H1 (cell line): Measurements from ENCODE around the gene PTEN. TPM values are rescaled to one million over a fixed set of nuclear protein-coding genes. Genes with fewer than 3 reads are reported as not detected.

ENCODE experiments used
- CTCF ChIA-PET: fragments of 300-600 bp; sonication (Branson Sonifier 250); formaldehyde crosslinking; loops from one replicate; lab custom pipeline; 2021; ENCODE audit not compliant: partially characterized antibody; lab: Charles Lee
- POLR2A ChIA-PET: fragments of 300-600 bp; sonication (Branson Sonifier 250); formaldehyde crosslinking; loops from one replicate; lab custom pipeline; 2021; ENCODE audit warnings: inconsistent platforms; ENCODE audit not compliant: partially characterized antibody; lab: Charles Lee
- DNase-seq, 2 experiments: peaks; one replicate each; pipeline versions ENCODE4 v3.0.0 to v3.0.0-alpha.2; 2010 to 2022; ENCODE audit warnings: low spot score in 2 of 2, low read depth in 1 of 2, mixed read lengths in 1 of 2
- FAIRE-seq: peaks from 2 replicates; lab custom pipeline; 2011; peaks lifted over from hg19 to GRCh38; lab: Jason Lieb, UNC
- H2AFZ ChIP-seq: 2 replicates; pipeline ENCODE4 v1.8.1; 2012; ENCODE audit warnings: low read length, inconsistent platforms
- H2AK5ac ChIP-seq: 2 replicates; pipeline ENCODE4 v1.6.1; 2013; ENCODE audit warnings: low read depth, low read length
- H2BK120ac ChIP-seq: replicated peaks from 2 replicates; pipeline ENCODE3; 2013; ENCODE audit warnings: low read depth, low read length, inconsistent platforms
- H2BK12ac ChIP-seq: 2 replicates; pipeline ENCODE4 v1.6.1; 2013; ENCODE audit warnings: low read depth, low read length
- H2BK15ac ChIP-seq: 2 replicates; pipeline ENCODE4 v1.6.1; 2013; ENCODE audit warnings: low read length
- H2BK20ac ChIP-seq: 2 replicates; pipeline ENCODE4 v1.6.1; 2013; ENCODE audit warnings: low read length
- H2BK5ac ChIP-seq: 2 replicates; pipeline ENCODE4 v1.6.1; 2013; ENCODE audit warnings: low read depth, low read length
- H3K14ac ChIP-seq: 2 replicates; pipeline ENCODE4 v1.6.1; 2013; ENCODE audit warnings: inconsistent platforms; ENCODE audit not compliant: insufficient read length
- H3K18ac ChIP-seq: 2 replicates; pipeline ENCODE4 v1.6.1; 2013; ENCODE audit warnings: low read length; ENCODE audit errors: extremely low read depth
- H3K23ac ChIP-seq: 2 replicates; pipeline ENCODE4 v1.6.1; 2013; ENCODE audit warnings: inconsistent platforms; ENCODE audit not compliant: insufficient read length
- H3K23me2 ChIP-seq: 2 replicates; pipeline ENCODE4 v1.6.1; 2013; ENCODE audit warnings: low read depth, low read length
- H3K27ac ChIP-seq: 2 replicates; pipeline ENCODE4 v1.6.1; 2011; ENCODE audit warnings: low read depth, low read length, inconsistent platforms
- H3K27me3 ChIP-seq, 4 experiments: replicated peaks in 1 of 4; 1 replicate in 1 of 4; 2 replicates in 3 of 4; pipeline versions ENCODE4 v1.6.1 to v1.8.1; 2011 to 2013; ENCODE audit warnings: low read length in 3 of 4, mild to moderate bottlenecking in 3 of 4, inconsistent platforms in 2 of 4, mixed read lengths in 2 of 4, moderate library complexity in 1 of 4; ENCODE audit not compliant: control insufficient read depth in 3 of 4, insufficient read depth in 3 of 4; ENCODE audit errors: extremely low read depth in 1 of 4
- H3K36me3 ChIP-seq, 4 experiments: 2 replicates each; pipeline versions ENCODE4 v1.6.1 to v1.8.1; 2011 to 2013; ENCODE audit warnings: mild to moderate bottlenecking in 4 of 4, low read length in 3 of 4, moderate library complexity in 2 of 4, control low read depth in 1 of 4, inconsistent platforms in 1 of 4; ENCODE audit not compliant: insufficient read depth in 4 of 4, control insufficient read depth in 2 of 4
- H3K4ac ChIP-seq: replicated peaks from 2 replicates; pipeline ENCODE3; 2013; ENCODE audit warnings: low read length, low read depth, mixed read lengths, inconsistent platforms; ENCODE audit not compliant: insufficient read length
- H3K4me1 ChIP-seq, 4 experiments: replicated peaks in 1 of 4; 1 replicate in 1 of 4; 2 replicates in 3 of 4; pipeline versions ENCODE4 v1.6.1 to v1.8.1; 2011 to 2013; ENCODE audit warnings: low read length in 3 of 4, inconsistent platforms in 2 of 4, mixed read lengths in 1 of 4; ENCODE audit not compliant: insufficient read depth in 4 of 4, control insufficient read depth in 3 of 4
- H3K4me2 ChIP-seq, 2 experiments: 2 replicates each; pipeline versions ENCODE4 v1.6.1 to v1.8.1; 2011 to 2013; ENCODE audit warnings: low read depth in 2 of 2, low read length in 2 of 2, control low read depth in 1 of 2, inconsistent platforms in 1 of 2, mild to moderate bottlenecking in 1 of 2; ENCODE audit not compliant: insufficient read depth in 1 of 2
- H3K4me3 ChIP-seq, 4 experiments: fragments of 200-600, 300-600 bp in 1 of 4; sonication (generic), shearing (Covaris generic), sonication (Bioruptor Twin) in 1 of 4; 2 replicates each; pipeline versions ENCODE4 v1.5.1 to v1.8.1; 2011 to 2016; ENCODE audit warnings: low read length in 4 of 4, low read depth in 3 of 4, control low read depth in 2 of 4, inconsistent platforms in 2 of 4, mild to moderate bottlenecking in 2 of 4, mixed read lengths in 1 of 4, moderate library complexity in 1 of 4; ENCODE audit not compliant: insufficient read depth in 2 of 4; ENCODE audit errors: extremely low read depth in 1 of 4
- H3K56ac ChIP-seq: replicated peaks from 2 replicates; pipeline ENCODE3; 2013; ENCODE audit warnings: low read depth, mild to moderate bottlenecking, mixed read lengths, low read length, inconsistent platforms; ENCODE audit not compliant: insufficient read length
- H3K79me1 ChIP-seq: 2 replicates; pipeline ENCODE4 v1.6.1; 2013; ENCODE audit warnings: low read depth, low read length, control low read depth
- H3K79me2 ChIP-seq, 2 experiments: 2 replicates each; pipeline versions ENCODE4 v1.6.1 to v1.8.1; 2012 to 2013; ENCODE audit warnings: low read length in 2 of 2, mild to moderate bottlenecking in 2 of 2, inconsistent platforms in 1 of 2; ENCODE audit not compliant: insufficient read depth in 2 of 2, control insufficient read depth in 1 of 2
- H3K9ac ChIP-seq, 4 experiments: replicated peaks in 1 of 4; 1 replicate in 1 of 4; 2 replicates in 3 of 4; pipeline versions ENCODE4 v1.6.1 to v1.8.1; 2011 to 2013; ENCODE audit warnings: low read depth in 3 of 4, low read length in 3 of 4, control low read depth in 2 of 4, mild to moderate bottlenecking in 2 of 4, moderate library complexity in 2 of 4, inconsistent platforms in 1 of 4; ENCODE audit errors: extremely low read depth in 1 of 4
- H3K9me3 ChIP-seq, 2 experiments: 2 replicates each; pipeline versions ENCODE4 v1.6.1 to v1.8.1; 2012 to 2013; ENCODE audit warnings: mild to moderate bottlenecking in 2 of 2, moderate library complexity in 2 of 2, control low read depth in 1 of 2, inconsistent platforms in 1 of 2, low read depth in 1 of 2, low read length in 1 of 2, mixed read lengths in 1 of 2; ENCODE audit not compliant: insufficient read depth in 2 of 2
- H4K20me1 ChIP-seq, 2 experiments: replicated peaks in 1 of 2; 2 replicates each; pipeline versions ENCODE3 to v1.8.1; 2011 to 2013; ENCODE audit warnings: inconsistent platforms in 2 of 2, low read length in 2 of 2, mild to moderate bottlenecking in 1 of 2; ENCODE audit not compliant: insufficient read depth in 2 of 2, control insufficient read depth in 1 of 2
- H4K5ac ChIP-seq: 2 replicates; pipeline ENCODE4 v1.6.1; 2013; ENCODE audit warnings: low read length, low read depth, mixed read lengths, inconsistent platforms; ENCODE audit not compliant: insufficient read length
- H4K8ac ChIP-seq: 2 replicates; pipeline ENCODE4 v1.8.0; 2013; ENCODE audit warnings: mild to moderate bottlenecking, moderate library complexity, low read length, inconsistent platforms; ENCODE audit not compliant: insufficient read depth; ENCODE audit errors: extremely low read depth
- H4K91ac ChIP-seq: replicated peaks from 2 replicates; pipeline ENCODE3; 2013; ENCODE audit warnings: low read length, mixed read lengths, inconsistent platforms; ENCODE audit not compliant: insufficient read length
- BCL11A ChIP-seq, 2 experiments: IDR thresholded peaks; one replicate each; pipeline ENCODE4 v1.6.1; 2011; ENCODE audit warnings: low read depth in 2 of 2, low read length in 2 of 2, mild to moderate bottlenecking in 2 of 2
- CEBPB ChIP-seq: IDR thresholded peaks from 2 replicates; pipeline ENCODE4 v1.6.1; 2012; ENCODE audit warnings: low read depth, low read length
- CHD2 ChIP-seq: IDR thresholded peaks from 2 replicates; pipeline ENCODE4 v1.6.1; 2012; ENCODE audit warnings: low read length, improper control_type of control experiment
- GABPA ChIP-seq: IDR thresholded peaks from 2 replicates; pipeline ENCODE4 v1.6.1; 2011; ENCODE audit warnings: mild to moderate bottlenecking, low read length, moderate library complexity, borderline replicate concordance; ENCODE audit not compliant: insufficient read depth
- KDM1A ChIP-seq: fragments of 200-600, 300-600 bp; sonication (generic); IDR thresholded peaks from 2 replicates; pipeline ENCODE4 v1.7.1; 2016; ENCODE audit warnings: mild to moderate bottlenecking, low read length, borderline replicate concordance
- KDM5A ChIP-seq: fragments of 200-600 bp; IDR thresholded peaks from 2 replicates; pipeline ENCODE4 v1.7.1; 2012; ENCODE audit warnings: mild to moderate bottlenecking, low read length, inconsistent platforms, mixed read lengths
- POLR2A ChIP-seq, 2 experiments: IDR thresholded peaks; 1 replicate in 1 of 2; 2 replicates in 1 of 2; pipeline ENCODE4 v1.6.1; 2011; ENCODE audit warnings: low read depth in 2 of 2, low read length in 2 of 2, mild to moderate bottlenecking in 2 of 2; ENCODE audit errors: control extremely low read depth in 1 of 2
- RNF2 ChIP-seq: fragments of 200-900, 300-1000 bp; sonication (generic); IDR thresholded peaks from 2 replicates; pipeline ENCODE4 v1.7.1; 2016; ENCODE audit warnings: borderline replicate concordance, low read depth, mild to moderate bottlenecking, antibody characterized with exemption, low read length; ENCODE audit not compliant: poor library complexity, severe bottlenecking; ENCODE audit errors: missing control alignments
- SAP30 ChIP-seq: fragments of 300-600 bp; sonication (generic); IDR thresholded peaks from 2 replicates; pipeline ENCODE4 v1.7.1; 2012; ENCODE audit warnings: low read length, moderate library complexity, mild to moderate bottlenecking, inconsistent platforms; ENCODE audit not compliant: insufficient read depth, insufficient replicate concordance
- SP1 ChIP-seq: IDR thresholded peaks from 2 replicates; pipeline ENCODE4 v1.6.1; 2011; ENCODE audit warnings: low read depth, low read length
- SRF ChIP-seq: IDR thresholded peaks from 2 replicates; pipeline ENCODE4 v1.6.1; 2011; ENCODE audit warnings: mild to moderate bottlenecking, low read depth, low read length, moderate library complexity
- TCF12 ChIP-seq: IDR thresholded peaks from 2 replicates; pipeline ENCODE4 v1.6.1; 2011; ENCODE audit warnings: low read depth, mild to moderate bottlenecking, low read length
- TEAD4 ChIP-seq: IDR thresholded peaks from 2 replicates; pipeline ENCODE4 v1.6.1; 2012; ENCODE audit warnings: low read depth, low read length, inconsistent platforms, mixed read lengths
- YY1 ChIP-seq: IDR thresholded peaks from 2 replicates; pipeline ENCODE4 v1.6.1; 2011; ENCODE audit warnings: low read depth, mild to moderate bottlenecking, low read length
- WGBS, 2 experiments: shearing (Covaris generic) in 1 of 2; methylation state at CpG; one replicate each; pipeline versions ENCODE4 v1.1.6 to v1.1.7; 2013 to 2015; ENCODE audit warnings: low lambda C conversion rate in 2 of 2, mixed read lengths in 2 of 2, inconsistent platforms in 1 of 2, low coverage in 1 of 2, missing lambda C conversion rate in 1 of 2; ENCODE audit not compliant: insufficient replicate concordance in 2 of 2, insufficient coverage in 1 of 2, insufficient read length in 1 of 2; ENCODE audit errors: extremely low coverage in 1 of 2, missing lambda C conversion rate in 1 of 2; 5-methylcytosine and 5-hydroxymethylcytosine counted together
- polyA plus RNA-seq, 7 experiments: library from polyadenylated mRNA; depleted of rRNA in 3 of 7; stranded (reverse) in 5 of 7; unstranded in 2 of 7; fragments of >200 nt in 5 of 7; fragments of 200-250 nt in 2 of 7; gene quantifications; 1 replicate in 5 of 7; 2 replicates in 1 of 7; 4 replicates in 1 of 7; pipeline versions ENCODE4 v1.2.1 to v1.2.3, GENCODE V29; 2011 to 2013; ENCODE audit warnings: missing spikeins in 2 of 7, mixed read lengths in 2 of 7
- total RNA-seq: library from RNA; stranded (reverse); fragmentation: NEBNext Ultra II Directional; extraction: Animal tissue kit (Norgen Biotek cat#: 25700); gene quantifications from 2 replicates; pipeline ENCODE4 v1.2.1, GENCODE V29; 2021

The PTEN gene
- total and polyA plus RNA-seq, 2 of the 8 experiments (the other 6 are each of a cell fraction or from before 2014, with no cell fraction given) = 6.3 to 48.7 TPM

DNA sequence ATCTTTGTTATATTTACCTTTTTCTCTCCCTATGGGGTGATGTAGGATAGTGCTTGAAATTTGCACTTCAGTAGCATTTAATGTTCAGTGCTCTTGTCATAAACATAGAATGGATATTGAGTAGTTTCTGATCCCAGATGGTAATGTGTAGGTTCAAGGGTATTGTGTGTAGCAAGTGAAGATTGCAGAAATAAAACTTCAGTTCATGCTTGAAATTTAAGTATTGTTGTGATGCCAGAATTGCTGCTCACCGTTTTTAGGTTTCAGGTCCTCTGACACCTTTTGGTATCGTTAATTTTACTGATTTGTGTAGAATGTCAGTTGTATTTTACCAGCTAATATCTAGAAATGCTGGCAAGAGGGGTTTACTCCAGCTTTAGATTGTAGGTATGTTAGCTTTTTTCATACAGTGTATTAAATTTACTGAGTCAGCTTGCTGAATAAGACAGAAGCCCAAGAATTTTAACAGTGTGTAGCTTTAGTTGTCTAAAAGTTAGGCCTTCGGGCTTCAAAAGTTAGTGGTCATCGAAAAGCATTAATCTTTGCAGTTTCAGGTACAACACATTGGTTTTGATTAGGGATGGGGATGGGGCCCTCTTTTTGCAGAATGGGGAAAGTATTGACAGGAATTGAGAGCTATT is 1.9 kb downstream of the PTEN start:
- no peaks in the 10 kb centered on the region; a peak in 1 of 8 replicates for H3K36me3 ChIP-seq
- no peak overlapping the region for H3K14ac ChIP-seq
- peak overlapping the region; percentile 72 to 78 for H3K4me2 ChIP-seq
- H2BK5ac ChIP-seq = no peak overlapping the region
- no peak overlapping the region for H3K18ac ChIP-seq
- H4K5ac ChIP-seq = no peak overlapping the region
- DNase-seq = no peak
- H2AK5ac ChIP-seq = no peak overlapping the region
- no peaks in the 10 kb centered on the region for H3K27me3 ChIP-seq
- POLR2A ChIA-PET = interaction anchor here (0.7 to 4.4 kb wide), 5 partner anchors 9 to 249 kb away, joined by 3 to 24 read pairs (median 3); no protein-coding TSS in a partner anchor
- no peak overlapping the region for H3K27ac ChIP-seq
- peaks cover 24% of the 10 kb centered on the region for H3K23me2 ChIP-seq
- H3K56ac ChIP-seq = no peak overlapping the region
- no peak overlapping the region for H2BK120ac ChIP-seq
- H3K9me3 ChIP-seq = no peaks in the 10 kb centered on the region
- peaks cover 11 to 17% of the 10 kb centered on the region in 2 experiments for H4K20me1 ChIP-seq
- H3K79me2 ChIP-seq = peaks cover 23 to 63% of the 10 kb centered on the region in 2 experiments
- H4K91ac ChIP-seq = no peak overlapping the region
- H2BK20ac ChIP-seq = no peak overlapping the region
- H4K8ac ChIP-seq = no peak overlapping the region
- peak overlapping the region; percentile 83 to 94 (median 86) for H3K4me3 ChIP-seq
- H3K9ac ChIP-seq = peak overlapping the region in 3 of 4 experiments; percentile 22 to 41 (median 38); a peak in 3 of 7 replicates
- H2BK15ac ChIP-seq = no peak overlapping the region
- WGBS, 2 experiments = 46% methylated on average over 4 of the region's 4 CpGs; no CpG with 5 or more reads in 1 of the 2 experiments
- no peak for FAIRE-seq
- no peaks in the 10 kb centered on the region for H3K79me1 ChIP-seq
- H3K4ac ChIP-seq = no peak overlapping the region
- H3K23ac ChIP-seq = no peak overlapping the region
- H3K4me1 ChIP-seq = peaks cover 0 to 6% (median under 1%) of the 10 kb centered on the region in 4 experiments; a peak in 4 of 7 replicates
- H2AFZ ChIP-seq = no peak overlapping the region
- no peak overlapping the region for H2BK12ac ChIP-seq
- CTCF ChIA-PET = no interaction called here
- no peak for TF ChIP-seq TEAD4
- TF ChIP-seq CHD2 = no peak
- no peak for TF ChIP-seq BCL11A (IDR thresholded peaks at IDR 0.05; ENCODE audit: low read depth in 2 of 2, low read length in 2 of 2)
- no peak for TF ChIP-seq CEBPB
- no peak for TF ChIP-seq KDM1A
- TF ChIP-seq POLR2A (IDR thresholded peaks at IDR 0.05; ENCODE audit: control extremely low read depth in 1 of 2, low read depth in 2 of 2, low read length in 2 of 2) = no peak
- TF ChIP-seq SRF = no peak
- TF ChIP-seq RNF2 = no peak
- no peak for TF ChIP-seq GABPA
- TF ChIP-seq TCF12 = no peak
- TF ChIP-seq SAP30 = no peak
- no peak for TF ChIP-seq SP1
- TF ChIP-seq KDM5A = no peak
- TF ChIP-seq YY1 = no peak
